ENCODE data around the gene CDK11A.
"Not testable (repeated sequence)": the region's sequence is repeated elsewhere in the genome, so short reads cannot be mapped to it uniquely, and the experiment has no call there.

CDK11A gene

GRCh38 chr1:1662392-1662791, 61.8 kb downstream of the CDK11A start:
- not testable (repeated sequence) for DNase-seq

GRCh38 chr1:1658583-1659549, 65.3 kb downstream of the CDK11A start, which contains the start of gene CDK11B:
CDK11B (minus strand) TSS chr1:1659004; CDS start chr1:1657485, 1,519 bp downstream.
- peak; percentile 93 for DNase-seq

Measured in T-helper 9 cell (primary cell).